ENCODE measurements around the gene ENTPD3. TPM values are rescaled to one million over a fixed set of nuclear protein-coding genes. Genes with fewer than 3 reads are reported as not detected.
A peak's percentile ranks its signal among the peaks of the same experiment; 100 is the strongest.

ENTPD3 gene
- total and polyA plus RNA-seq, 2 donors (not counting 1 experiment from before 2014, with no cell fraction given) = not detected

- no peaks in the 10 kb centered on the region for H3K9me3 ChIP-seq (ENCODE audit: control extremely low read depth in 1 of 3, control insufficient read depth in 2 of 3, insufficient read depth in 1 of 3, low read length in 2 of 3)
- WGBS (ENCODE audit: insufficient coverage) = 88% methylated on average over 3 of the region's 4 CpGs
- peak overlapping the region; percentile 96 for H2AFZ ChIP-seq (ENCODE audit: insufficient read depth, low read depth, low read length, poor library complexity, severe bottlenecking)
- Mint-ChIP-seq H3K9me3 (ENCODE audit: insufficient read depth) (no peaks in the 10 kb centered on the region), H3K4me1 (peaks cover 25% of the 10 kb centered on the region), H3K27me3 (no peaks in the 10 kb centered on the region), H3K4me3 (peak overlapping the region; percentile 91), H3K27ac (peak overlapping the region; percentile 92)
- no peaks in the 10 kb centered on the region for H3K27me3 ChIP-seq (replicated peaks in 1 of 4; ENCODE audit: control extremely low read depth in 1 of 4, control insufficient read depth in 3 of 4, insufficient read depth in 4 of 4, low read length in 3 of 4)
- no peaks in the 10 kb centered on the region for H4K20me1 ChIP-seq (ENCODE audit: control insufficient read depth, insufficient read depth, low read length, poor library complexity, severe bottlenecking)
- intact Hi-C loops (cut with micrococcal nuclease) = loop anchor here (1.0 to 2.0 kb wide), 4 partner anchors 24 to 168 kb away; partner anchors contain the start of genes EIF1B, ZNF620 and ZNF621
- H3K9ac ChIP-seq (ENCODE audit: low read length) = peak overlapping the region; percentile 86
- peaks cover 16% of the 10 kb centered on the region for H3K79me2 ChIP-seq (ENCODE audit: control insufficient read depth, insufficient read depth, low read length)
- peaks cover 0 to 29% of the 10 kb centered on the region in 2 experiments for H3K36me3 ChIP-seq (replicated peaks in 1 of 2; ENCODE audit: control extremely low read depth in 1 of 2, control insufficient read depth in 1 of 2, extremely low read depth in 1 of 2, insufficient read depth in 2 of 2, low read length in 1 of 2)
- H3K4me2 ChIP-seq (replicated peaks; ENCODE audit: low read depth, low read length, poor library complexity, severe bottlenecking) = peak overlapping the region; percentile 91
- H3K27ac ChIP-seq (ENCODE audit: low read length in 2 of 2) = peak overlapping the region in 1 of 2 donors; percentile 90
- ATAC-seq (ENCODE audit: low read depth) = no peak
- H3K4me1 ChIP-seq (ENCODE audit: control insufficient read depth in 2 of 2, insufficient read depth in 2 of 2, low read length in 2 of 2) = peaks cover 13 to 21% of the 10 kb centered on the region in 2 donors
- DNase-seq = no peak
- H3K4me3 ChIP-seq (ENCODE audit: control extremely low read depth in 1 of 5, extremely low read depth in 1 of 5, insufficient read depth in 1 of 5, low read depth in 2 of 5, low read length in 4 of 5) = peak overlapping the region; percentile 64 to 92 (median 82)
- ChIA-PET POLR2A (interaction anchor here (1.1 to 1.6 kb wide), 3 partner anchors 20 to 722 kb away, joined by 3 to 6 read pairs (median 4); partner anchors contain the start of genes CTNNB1, RPL14 and ZNF620), CTCF (interaction anchor here (1.2 to 1.6 kb wide), 3 partner anchors 25 to 170 kb away, joined by 4 to 6 read pairs (median 5); partner anchors contain the start of gene ZNF620)
- TF ChIP-seq EZH2 (IDR thresholded peaks at IDR 0.05; ENCODE audit: borderline replicate concordance, insufficient read depth, low read depth, low read length, poor library complexity, severe bottlenecking) (no peak), CTCF (IDR thresholded peaks at IDR 0.05) (no peak)
Observed at GRCh38 chr3:40477666-40478065, 90.7 kb downstream of the ENTPD3 start.

Other genes starting within 250 kb of the ENTPD3 start
- gene EIF1B, start 77.5 kb upstream of the ENTPD3 start, total RNA-seq = 70.6 and 78.1 TPM in 2 replicates
- 76.7 and 211 TPM in 2 replicates for gene EIF1B, start 77.5 kb upstream of the ENTPD3 start, polyA plus RNA-seq
- gene RPL14, start 70.2 kb downstream of the ENTPD3 start, total RNA-seq = 2,218 and 2,452 TPM in 2 replicates
- 413 and 750 TPM in 2 replicates for gene RPL14, start 70.2 kb downstream of the ENTPD3 start, polyA plus RNA-seq
- 22.8 and 27.6 TPM in 2 replicates for gene ZNF619, start 89.9 kb downstream of the ENTPD3 start, total RNA-seq
- 3.3 and 3.6 TPM in 2 replicates for gene ZNF619, start 89.9 kb downstream of the ENTPD3 start, polyA plus RNA-seq
- gene ZNF620, start 118.9 kb downstream of the ENTPD3 start, total RNA-seq = 5.3 and 6.6 TPM in 2 replicates
- 1.2 and 2.0 TPM in 2 replicates for gene ZNF620, start 118.9 kb downstream of the ENTPD3 start, polyA plus RNA-seq
- gene ZNF621, start 137.8 kb downstream of the ENTPD3 start, total RNA-seq = 34.6 and 35.2 TPM in 2 replicates
- gene ZNF621, start 137.8 kb downstream of the ENTPD3 start, polyA plus RNA-seq = 10.2 and 15.8 TPM in 2 replicates